Superior temporal gyrus (tissue), 1 donor: ENCODE results near the gene DNAAF2.
"Not testable (repeated sequence)": the region's sequence is repeated elsewhere in the genome, so short reads cannot be mapped to it uniquely, and the experiment has no call there.

ENCODE experiments used
- DNase-seq: peaks from one replicate; pipeline ENCODE4 v3.0.0-alpha.2; 2016; ENCODE audit errors: extremely low spot score

DNAAF2 gene

GRCh38 chr14:49622022-49622607 lies 12.9 kb downstream of the DNAAF2 start:
- peak; percentile 33 for DNase-seq

GRCh38 chr14:49621114-49621881 lies 13.7 kb downstream of the DNAAF2 start:
- no peak for DNase-seq

GRCh38 chr14:49620182-49621113 lies 14.6 kb downstream of the DNAAF2 start, which contains the start of the genes MGAT2 and RPL36AL:
MGAT2 (plus strand) TSS chr14:49620799; CDS start chr14:49621269, 470 bp downstream.
RPL36AL (minus strand) TSS chr14:49620626; CDS start chr14:49619104, 1,522 bp downstream.
- DNase-seq, result peak; percentile 99

GRCh38 chr14:49619730-49620129 lies 15.3 kb downstream of the DNAAF2 start:
- DNase-seq, result no peak

GRCh38 chr14:49619273-49619672 lies 15.8 kb downstream of the DNAAF2 start:
- not testable (repeated sequence) for DNase-seq

GRCh38 chr14:49617852-49618519 lies 17.1 kb downstream of the DNAAF2 start:
- no peak for DNase-seq

- no peak for DNase-seq
Measured at GRCh38 chr14:49615776-49616175, 19.3 kb downstream of the DNAAF2 start.

GRCh38 chr14:49614196-49614595 lies 20.8 kb downstream of the DNAAF2 start:
- no peak for DNase-seq

- no peak for DNase-seq
Measured at GRCh38 chr14:49612671-49613070, 22.4 kb downstream of the DNAAF2 start.

- DNase-seq, result no peak
Measured at GRCh38 chr14:49612251-49612650, 22.8 kb downstream of the DNAAF2 start.

- no peak for DNase-seq
Measured at GRCh38 chr14:49607583-49607982, 27.5 kb downstream of the DNAAF2 start.

GRCh38 chr14:49598485-49599300 lies 36.4 kb downstream of the DNAAF2 start, which contains the start of gene LRR1:
LRR1 (plus strand) TSS chr14:49598940; CDS start chr14:49599021, 81 bp downstream.
- peak; percentile 78 for DNase-seq

GRCh38 chr14:49598189-49598484 lies 36.9 kb downstream of the DNAAF2 start:
- DNase-seq, result no peak

- no peak for DNase-seq
Measured at GRCh38 chr14:49594347-49595091, 40.5 kb downstream of the DNAAF2 start.

GRCh38 chr14:49593016-49593415 lies 42.0 kb downstream of the DNAAF2 start:
- DNase-seq, result no peak

GRCh38 chr14:49589387-49589786 lies 45.7 kb downstream of the DNAAF2 start:
- no peak for DNase-seq

GRCh38 chr14:49586673-49587460 lies 48.2 kb downstream of the DNAAF2 start:
- DNase-seq, result peak; percentile 89

- DNase-seq, result peak; percentile 100
Measured at GRCh38 chr14:49585803-49586672, 49.0 kb downstream of the DNAAF2 start, which contains the start of gene RPS29. RPS29 (minus strand) TSS chr14:49586380; CDS start chr14:49586346, 34 bp downstream.
